Measurements from ENCODE around the gene HNRNPAB.
"Not testable (repeated sequence)": the region's sequence is repeated elsewhere in the genome, so short reads cannot be mapped to it uniquely, and the experiment has no call there.

Gene HNRNPAB

DNA sequence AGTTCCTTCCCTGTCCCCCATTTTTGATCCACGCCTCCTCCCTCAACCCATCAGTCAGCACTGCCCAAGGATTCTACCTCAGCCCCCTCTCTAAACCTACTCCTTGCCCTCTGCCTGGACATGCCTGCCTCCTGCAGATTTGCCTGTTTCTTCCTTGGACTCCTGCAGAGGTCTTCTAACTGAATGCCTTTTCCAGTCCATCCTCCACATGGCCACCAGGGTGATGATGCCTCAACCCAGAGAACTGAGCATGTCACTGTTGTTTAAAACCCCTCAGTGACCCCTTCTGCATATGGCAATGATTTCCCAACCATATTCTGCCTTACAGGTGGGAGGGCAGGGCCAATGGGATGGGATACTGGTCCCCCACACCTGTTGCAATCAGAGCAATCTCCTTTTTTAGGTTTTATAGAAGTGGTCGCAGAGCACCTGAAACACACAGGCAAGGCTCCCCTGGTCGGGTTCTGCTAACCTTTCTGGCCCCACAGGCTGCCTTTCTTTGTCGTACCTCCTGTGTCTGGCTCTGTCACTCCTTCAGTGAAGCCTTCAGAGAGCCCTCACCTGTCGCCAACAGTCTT lies 19.0 kb downstream of the HNRNPAB start:
- no peak for DNase-seq
- CTCF ChIA-PET: no interaction called here

DNA sequence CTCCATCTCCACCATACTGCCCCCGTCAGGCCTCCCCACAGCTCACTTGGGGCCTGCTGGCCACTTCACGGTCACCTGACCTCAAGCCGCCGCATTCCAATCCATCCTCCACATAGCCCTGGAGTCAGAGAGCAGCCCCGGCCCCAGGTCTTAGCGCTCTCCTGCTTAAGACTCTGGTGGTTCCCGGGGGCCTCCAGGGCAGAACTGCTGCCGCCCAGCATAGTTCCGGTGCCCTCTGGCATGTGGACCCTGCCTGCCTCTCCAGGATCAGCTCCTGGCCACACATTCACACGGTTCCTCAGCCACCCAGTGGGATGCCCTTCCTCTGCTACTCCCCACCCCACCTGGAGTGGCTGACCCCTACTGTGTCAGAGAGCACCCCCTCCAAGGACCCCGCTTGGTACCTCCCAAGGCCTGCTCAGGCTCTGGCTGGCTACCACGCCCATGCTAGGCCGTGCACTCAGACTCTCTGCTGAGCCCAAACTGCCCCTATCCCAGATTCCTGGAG lies 19.5 kb downstream of the HNRNPAB start:
- H3K27me3 Mint-ChIP-seq: no peaks in the 10 kb centered on the region
- no peak overlapping the region for H3K27ac Mint-ChIP-seq
- H3K4me3 Mint-ChIP-seq: no peak overlapping the region
- no peak for DNase-seq
- CTCF ChIA-PET: interaction anchor here (1.1 kb wide), 1 partner anchor 11 kb away, joined by 3 read pairs; no protein-coding TSS in a partner anchor
- peaks cover 65% of the 10 kb centered on the region for H3K36me3 Mint-ChIP-seq
- H3K9me3 Mint-ChIP-seq: no peaks in the 10 kb centered on the region
- H3K4me1 Mint-ChIP-seq: peaks cover 38% of the 10 kb centered on the region

More for the DNA sequence above, 19.0 kb downstream of the HNRNPAB start:
- peaks cover 63% of the 10 kb centered on the region for H3K36me3 Mint-ChIP-seq
- H3K4me3 Mint-ChIP-seq: no peak overlapping the region
- peak overlapping the region; percentile 50 for H3K27ac Mint-ChIP-seq
- H3K4me1 Mint-ChIP-seq: peaks cover 33% of the 10 kb centered on the region
- no peaks in the 10 kb centered on the region for H3K9me3 Mint-ChIP-seq
- H3K27me3 Mint-ChIP-seq: no peaks in the 10 kb centered on the region

DNA sequence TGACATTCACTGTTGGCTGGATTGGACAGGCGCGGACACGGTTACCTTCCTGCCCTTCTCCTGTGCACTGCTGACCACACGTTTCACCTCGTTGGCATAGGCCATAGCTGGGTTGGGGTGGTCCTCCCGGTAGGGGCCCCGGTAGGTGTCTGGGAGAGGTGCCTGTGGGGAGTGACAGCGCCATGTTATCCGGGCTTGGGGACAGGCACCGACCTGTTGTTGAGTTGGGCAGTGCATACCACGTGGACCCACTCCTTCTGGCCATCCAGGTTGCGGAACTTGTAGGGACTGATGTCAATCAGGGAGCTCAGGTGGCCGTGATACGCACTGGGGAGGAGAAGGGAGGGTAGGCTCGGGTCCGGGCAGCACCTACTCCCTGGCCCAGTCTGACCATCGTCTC lies 20.1 kb downstream of the HNRNPAB start:
- no peaks in the 10 kb centered on the region for H3K9me3 Mint-ChIP-seq
- no peaks in the 10 kb centered on the region for H3K27me3 Mint-ChIP-seq
- H3K36me3 Mint-ChIP-seq: peaks cover 67% of the 10 kb centered on the region
- DNase-seq: no peak
- no peak overlapping the region for H3K4me3 Mint-ChIP-seq
- CTCF ChIA-PET: interaction anchor here (1.1 kb wide), 1 partner anchor 10 kb away, joined by 3 read pairs; no protein-coding TSS in a partner anchor
- H3K27ac Mint-ChIP-seq: no peak overlapping the region
- peaks cover 42% of the 10 kb centered on the region for H3K4me1 Mint-ChIP-seq

DNA sequence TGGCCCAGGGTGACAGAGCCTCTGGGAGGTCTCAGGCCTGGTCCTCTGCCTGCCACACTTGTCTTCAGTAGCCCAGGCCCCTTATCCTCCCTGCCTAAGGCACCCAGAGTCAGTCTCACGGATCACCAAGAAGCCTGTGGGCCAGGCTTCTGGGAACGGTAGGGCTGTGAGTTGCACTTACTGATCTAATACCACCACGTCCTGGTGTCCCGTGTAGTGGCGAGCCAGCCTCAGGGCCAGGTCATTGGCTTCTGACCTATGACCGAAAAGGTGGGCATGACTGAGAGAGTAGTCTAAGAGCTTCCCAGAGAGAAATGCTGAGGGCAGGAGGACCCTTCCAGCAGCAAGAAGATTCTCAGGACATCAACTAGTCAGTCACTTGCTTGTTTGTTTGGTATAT lies 20.8 kb downstream of the HNRNPAB start:
- Mint-ChIP-seq H3K27ac (no peak overlapping the region), H3K27me3 (no peaks in the 10 kb centered on the region), H3K4me3 (no peak overlapping the region), H3K4me1 (peaks cover 50% of the 10 kb centered on the region), H3K36me3 (peaks cover 71% of the 10 kb centered on the region), H3K9me3 (no peaks in the 10 kb centered on the region)
- CTCF ChIA-PET: interaction anchor here (1.1 kb wide), 1 partner anchor 10 kb away, joined by 3 read pairs; no protein-coding TSS in a partner anchor
- no peak for DNase-seq

DNA sequence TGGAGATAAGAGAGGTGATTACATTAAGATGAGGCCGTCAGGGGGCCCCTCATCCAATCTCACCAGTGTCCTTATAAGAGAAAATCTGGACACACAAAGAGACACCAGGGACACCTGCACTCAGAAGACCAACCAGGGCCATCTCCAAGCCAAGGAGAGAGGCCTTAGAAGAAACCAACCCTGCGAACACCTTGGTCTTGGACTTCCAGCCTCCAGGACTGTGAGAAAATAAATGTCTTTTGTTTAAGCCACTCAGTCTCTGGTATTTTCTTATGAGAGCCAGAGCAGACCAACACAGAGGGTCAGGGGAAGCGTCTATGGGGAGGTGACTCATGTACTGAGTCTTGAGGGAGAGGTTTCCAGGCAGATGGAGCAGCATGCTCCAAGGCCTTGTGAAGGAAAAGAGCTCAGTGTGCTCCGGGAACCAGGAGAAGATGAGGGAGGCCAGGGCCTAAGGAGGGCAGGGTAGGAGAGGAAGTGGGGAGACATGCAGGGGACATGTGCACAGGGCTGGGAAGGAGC lies 22.9 kb downstream of the HNRNPAB start:
- Mint-ChIP-seq H3K27me3 (no peaks in the 10 kb centered on the region), H3K27ac (no peak overlapping the region), H3K4me3 (no peak overlapping the region), H3K9me3 (no peaks in the 10 kb centered on the region), H3K4me1 (peaks cover 55% of the 10 kb centered on the region), H3K36me3 (peaks cover 75% of the 10 kb centered on the region)
- CTCF ChIA-PET: no interaction called here
- DNase-seq: no peak

DNA sequence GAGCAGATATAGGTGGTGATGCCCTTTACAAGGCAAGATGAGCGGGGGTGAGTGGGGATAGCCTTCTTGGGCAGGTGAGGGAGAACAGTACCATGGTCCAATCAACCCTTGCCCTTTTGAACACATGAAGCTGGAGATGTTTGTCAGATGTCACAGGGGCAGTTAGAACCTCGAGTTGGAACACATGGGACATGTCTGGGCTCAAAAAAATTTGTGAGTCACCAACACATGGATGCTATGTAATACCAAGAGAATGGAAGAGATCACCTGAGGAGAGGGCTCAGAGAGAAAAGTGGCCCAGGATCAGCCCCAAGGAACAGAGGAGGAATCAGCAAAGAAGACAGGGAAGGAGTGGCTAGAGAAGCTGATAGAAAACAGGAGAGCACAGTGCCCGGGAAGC lies 23.6 kb downstream of the HNRNPAB start:
- CTCF ChIA-PET: no interaction called here
- Mint-ChIP-seq H3K36me3 (peaks cover 75% of the 10 kb centered on the region), H3K4me3 (no peak overlapping the region), H3K4me1 (peaks cover 56% of the 10 kb centered on the region), H3K9me3 (no peaks in the 10 kb centered on the region), H3K27me3 (no peaks in the 10 kb centered on the region), H3K27ac (no peak overlapping the region)
- no peak for DNase-seq

DNA sequence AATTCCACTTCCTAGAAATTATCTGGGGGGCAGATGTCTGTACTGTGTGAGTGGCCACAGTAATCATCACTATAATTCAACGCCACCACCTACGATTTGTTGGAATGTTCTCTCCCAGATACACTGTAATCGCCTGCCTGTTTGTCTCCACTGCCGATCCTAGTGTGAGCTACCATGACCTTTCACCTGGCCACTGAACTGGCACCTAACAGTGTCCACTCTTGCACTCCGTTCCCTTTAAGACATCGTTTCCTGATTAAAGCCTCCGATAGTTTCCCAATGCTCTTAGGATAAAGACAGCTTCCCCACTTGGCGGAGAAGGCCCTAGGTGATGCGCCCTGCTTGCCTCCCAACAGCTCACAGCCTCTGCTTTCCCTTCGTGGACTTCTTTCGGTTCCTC lies 24.3 kb downstream of the HNRNPAB start:
- DNase-seq: no peak
- CTCF ChIA-PET: no interaction called here
- Mint-ChIP-seq H3K27ac (no peak overlapping the region), H3K4me1 (peaks cover 57% of the 10 kb centered on the region), H3K9me3 (no peaks in the 10 kb centered on the region), H3K4me3 (no peak overlapping the region), H3K27me3 (no peaks in the 10 kb centered on the region), H3K36me3 (peaks cover 68% of the 10 kb centered on the region)

DNA sequence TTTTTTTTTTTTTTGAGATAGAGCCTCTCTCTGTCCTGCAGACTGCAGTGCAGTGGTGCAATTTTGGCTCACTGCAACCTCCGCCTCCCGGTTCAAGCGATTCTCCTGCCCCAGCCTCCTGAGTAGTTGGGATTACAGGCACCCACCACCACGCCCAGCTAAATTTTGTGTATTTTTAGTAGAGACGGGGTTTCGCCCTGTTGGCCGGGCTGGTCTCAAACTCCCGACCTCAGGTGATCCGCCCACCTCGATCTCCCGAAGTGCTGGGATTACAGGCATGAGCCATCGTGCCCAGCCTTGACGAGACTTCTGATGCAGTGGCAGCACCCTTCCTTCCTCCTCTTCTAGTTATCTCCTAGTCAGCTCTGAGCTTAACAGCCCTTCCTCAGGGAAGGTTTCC lies 24.8 kb downstream of the HNRNPAB start:
- DNase-seq, CTCF ChIA-PET, H3K27me3 Mint-ChIP-seq, H3K27ac Mint-ChIP-seq, H3K9me3 Mint-ChIP-seq, H3K4me3 Mint-ChIP-seq: not testable (repeated sequence)
- H3K4me1 Mint-ChIP-seq: peaks cover 58% of the 10 kb centered on the region
- H3K36me3 Mint-ChIP-seq: peaks cover 64% of the 10 kb centered on the region

DNA sequence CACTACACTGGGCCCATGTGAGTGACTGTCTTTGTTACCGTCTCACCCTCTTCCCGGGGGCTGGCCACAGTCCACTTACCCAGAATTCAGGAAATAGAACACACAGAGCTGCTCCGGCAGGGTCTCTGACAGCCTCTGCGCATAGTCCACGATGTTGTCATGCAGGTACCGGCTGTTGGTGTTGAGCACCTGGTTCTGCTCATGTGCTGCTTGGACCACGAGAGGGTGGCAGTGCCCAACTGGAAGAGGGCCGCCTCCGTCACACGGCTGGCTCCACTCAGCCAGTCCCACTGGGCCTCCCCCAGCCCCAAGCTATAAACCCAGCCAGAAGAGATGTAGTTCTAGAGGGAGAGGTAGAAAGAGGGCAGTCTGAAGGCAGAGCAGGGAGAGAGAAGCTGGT lies 25.5 kb downstream of the HNRNPAB start:
- no peak overlapping the region for H3K27ac Mint-ChIP-seq
- H3K4me1 Mint-ChIP-seq: peaks cover 65% of the 10 kb centered on the region
- peaks cover 61% of the 10 kb centered on the region for H3K36me3 Mint-ChIP-seq
- CTCF ChIA-PET: no interaction called here
- peak overlapping the region; percentile 85 for H3K4me3 Mint-ChIP-seq
- no peak for DNase-seq
- no peaks in the 10 kb centered on the region for H3K27me3 Mint-ChIP-seq
- H3K9me3 Mint-ChIP-seq: no peaks in the 10 kb centered on the region

DNA sequence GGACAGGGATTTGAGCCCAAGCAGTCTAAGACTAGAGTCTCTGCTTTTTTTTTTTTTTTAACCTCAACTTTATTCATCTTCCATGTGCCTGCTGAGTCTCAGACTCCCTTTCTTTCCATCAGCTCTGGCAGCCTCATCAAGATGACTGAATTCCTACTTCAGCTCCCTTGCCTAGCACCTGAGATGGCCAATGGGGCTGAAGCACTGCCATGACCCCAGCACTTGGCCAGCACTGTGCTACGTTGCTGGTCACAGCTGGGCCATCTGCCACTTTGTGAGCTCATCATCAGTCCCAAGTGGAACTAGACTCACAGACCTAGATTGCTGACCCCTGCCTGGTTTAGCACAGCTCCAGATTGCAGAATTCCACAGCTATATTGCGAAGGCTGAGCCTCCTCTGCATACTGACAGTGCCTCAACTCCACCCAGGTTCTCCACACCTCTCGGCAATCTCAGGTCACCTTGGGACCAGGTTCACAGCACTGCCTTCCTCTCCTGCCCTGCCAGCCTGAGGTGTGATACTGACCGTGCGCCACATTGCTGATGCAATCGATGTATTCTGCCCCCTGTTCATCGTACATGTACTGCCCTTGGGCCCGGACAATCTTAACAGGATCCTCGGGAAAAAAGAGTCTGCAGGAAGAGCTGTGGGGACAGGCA lies 26.7 kb downstream of the HNRNPAB start:
- Mint-ChIP-seq H3K4me1 (peaks cover 76% of the 10 kb centered on the region), H3K27me3 (no peaks in the 10 kb centered on the region), H3K27ac (peak overlapping the region; percentile 83), H3K9me3 (no peaks in the 10 kb centered on the region), H3K4me3 (peak overlapping the region; percentile 85), H3K36me3 (peaks cover 53% of the 10 kb centered on the region)
- DNase-seq: no peak
- CTCF ChIA-PET: interaction anchor here (0.6 to 1.1 kb wide), 2 partner anchors 13 to 18 kb away, joined by 3 to 4 read pairs; no protein-coding TSS in a partner anchor

DNA sequence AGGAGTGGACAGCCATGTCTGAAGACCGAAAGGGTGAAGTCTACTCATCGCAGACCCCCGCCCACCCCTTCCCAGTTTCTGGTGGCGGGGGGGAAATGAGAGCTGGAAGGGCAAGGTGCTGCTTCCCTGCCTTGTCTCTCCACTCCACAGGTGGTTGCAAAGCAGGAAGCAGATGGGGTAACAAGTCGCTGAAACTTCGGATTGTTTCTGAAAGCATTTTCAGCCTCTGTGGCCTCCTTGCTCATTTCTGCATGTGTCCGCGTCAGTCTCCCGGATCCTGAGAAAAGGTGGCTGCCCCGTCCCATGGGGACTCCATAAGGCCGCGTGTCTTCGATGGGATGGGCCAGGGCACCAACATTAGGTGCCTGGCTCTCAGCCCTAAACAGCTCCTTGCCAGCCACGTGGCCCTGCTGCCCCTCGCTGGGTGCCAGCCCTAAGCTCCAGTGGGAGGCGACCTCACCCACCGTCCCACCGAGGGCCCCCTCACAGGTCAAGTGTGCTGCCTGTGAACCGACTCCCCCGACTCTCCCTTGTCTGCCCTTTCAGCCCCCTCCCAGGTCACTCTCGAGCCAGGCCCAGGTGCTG lies 27.3 kb downstream of the HNRNPAB start:
- Mint-ChIP-seq H3K27ac (peak overlapping the region; percentile 83), H3K4me1 (peaks cover 79% of the 10 kb centered on the region)

DNA sequence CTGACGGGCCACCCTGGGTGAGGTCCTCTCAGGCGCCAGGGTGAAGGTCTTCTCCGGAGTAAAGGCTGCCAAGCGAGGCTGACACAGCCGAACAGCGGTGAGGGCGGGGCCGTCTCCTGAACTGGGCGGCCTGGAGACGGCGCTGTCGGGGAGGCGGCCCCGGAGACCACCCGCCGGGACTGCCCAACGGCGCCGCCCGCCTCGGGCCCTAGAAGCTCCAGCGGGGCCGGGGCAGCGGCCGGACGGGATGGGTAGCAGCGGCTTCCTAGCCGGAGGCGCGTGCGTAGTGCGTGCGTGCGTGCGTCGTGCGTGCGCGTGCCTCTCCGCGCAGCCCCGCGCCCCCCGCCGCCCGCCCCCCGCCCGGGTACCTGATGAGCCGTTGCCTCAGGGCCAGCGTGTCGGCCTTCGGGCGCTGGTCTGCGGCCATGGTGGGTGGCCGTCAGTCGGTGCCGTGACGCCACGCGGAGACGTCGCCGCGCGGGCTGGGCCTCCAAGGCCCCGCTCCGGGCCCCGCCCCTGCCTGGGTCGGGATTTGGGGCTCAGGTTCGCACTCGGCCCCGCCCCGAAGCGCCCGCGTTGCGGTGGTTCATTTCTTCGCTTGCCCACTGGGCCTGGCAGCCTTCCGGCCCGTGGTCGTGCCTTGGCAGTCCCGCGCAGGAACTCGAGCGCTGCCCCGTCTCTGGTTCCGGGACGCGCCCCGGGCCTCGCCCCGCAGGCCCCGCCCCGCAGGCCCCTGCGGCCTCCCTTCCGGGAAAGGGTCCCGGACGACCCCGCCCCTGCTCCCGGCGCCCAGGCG lies 28.0 kb downstream of the HNRNPAB start, which contains the start of gene PHYKPL:
Gene PHYKPL, minus strand, starts transcription at position 679 of the 796 bp plus-strand sequence. Its CDS starts 252 bp downstream, at position 427.
- Mint-ChIP-seq H3K27ac (peak within 1 kb of the TSS; percentile 87), H3K27me3 (no peaks in the 10 kb centered on the region), H3K36me3 (peaks cover 43% of the 10 kb centered on the region), H3K4me1 (peaks cover 84% of the 10 kb centered on the region), H3K4me3 (peak within 1 kb of the TSS; percentile 85), H3K9me3 (no peaks in the 10 kb centered on the region)
- peak; percentile 81 for DNase-seq
- CTCF ChIA-PET: no interaction called here

More for the DNA sequence above, 27.3 kb downstream of the HNRNPAB start:
- H3K36me3 Mint-ChIP-seq: peaks cover 50% of the 10 kb centered on the region
- H3K4me3 Mint-ChIP-seq: peak overlapping the region; percentile 85
- CTCF ChIA-PET: interaction anchor here (1.1 kb wide), 1 partner anchor 18 kb away, joined by 3 read pairs; no protein-coding TSS in a partner anchor
- H3K27me3 Mint-ChIP-seq: no peaks in the 10 kb centered on the region
- DNase-seq: no peak
- no peaks in the 10 kb centered on the region for H3K9me3 Mint-ChIP-seq

DNA sequence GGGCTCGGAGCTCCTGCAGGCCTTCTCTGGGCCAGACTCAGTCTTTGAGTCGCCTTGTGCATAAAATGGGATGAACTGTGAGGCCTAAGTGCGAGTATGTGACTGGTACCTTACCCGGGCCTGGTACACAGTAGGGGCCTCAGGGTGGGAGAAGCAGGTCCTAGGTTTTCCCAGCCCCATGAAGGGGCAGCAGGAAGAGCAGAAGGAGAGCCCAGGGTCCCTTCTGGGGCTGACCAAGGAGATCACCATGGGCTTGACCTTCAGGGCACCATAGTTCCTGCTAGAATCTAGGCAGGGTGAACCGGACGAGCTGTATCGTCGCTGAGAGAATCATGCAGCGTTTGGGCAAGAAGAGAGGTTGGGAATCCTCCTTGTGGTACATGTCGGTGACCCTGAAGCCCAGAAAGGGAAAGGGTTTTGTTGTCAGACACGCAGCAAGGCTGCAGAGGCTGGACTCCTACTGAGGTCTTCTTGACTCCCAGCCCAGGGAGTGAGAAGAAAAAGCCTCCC lies 28.6 kb downstream of the HNRNPAB start:
- no peak for DNase-seq
- H3K27me3 Mint-ChIP-seq: no peaks in the 10 kb centered on the region
- peak overlapping the region; percentile 87 for H3K27ac Mint-ChIP-seq
- H3K36me3 Mint-ChIP-seq: peaks cover 36% of the 10 kb centered on the region
- H3K9me3 Mint-ChIP-seq: no peaks in the 10 kb centered on the region
- H3K4me3 Mint-ChIP-seq: peak overlapping the region; percentile 85
- H3K4me1 Mint-ChIP-seq: peaks cover 84% of the 10 kb centered on the region
- CTCF ChIA-PET: no interaction called here

Data from activated naive CD4-positive, alpha-beta T cell treated with anti-CD3 and anti-CD28 coated beads, Interleukin-2, amount 10 ng/mL, durations not matched to agents 7 days and 5 days (primary cell).